ENCODE measurements around the gene RBPJL. TPM values are rescaled to one million over a fixed set of nuclear protein-coding genes. Genes with fewer than 3 reads are reported as not detected.

The RBPJL gene
- polyA plus RNA-seq, 3 donors from 2014 or later, result not detected

DNA sequence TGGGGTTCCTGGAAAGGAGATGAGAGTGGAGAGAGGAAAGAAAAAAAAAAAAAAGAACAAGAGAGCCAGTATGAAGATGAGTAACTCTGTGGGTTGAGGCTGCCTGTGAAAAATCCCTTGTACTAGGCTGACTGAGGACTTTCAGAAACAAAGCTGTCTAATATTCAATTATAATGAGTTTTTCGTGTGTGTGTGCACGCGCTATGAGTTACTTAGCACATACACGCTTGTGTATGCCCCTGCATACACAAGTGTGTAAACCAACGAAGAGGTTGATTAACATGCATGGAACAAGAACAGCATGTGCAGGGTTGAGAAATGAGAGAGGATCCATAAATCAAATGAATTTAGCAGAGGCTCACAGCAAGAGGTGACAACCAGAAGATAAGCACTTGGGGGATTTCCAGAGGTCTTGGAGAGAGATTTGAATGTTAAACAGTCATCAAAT is 4.8 kb upstream of the RBPJL start:
- Mint-ChIP-seq H3K4me1 (no peaks in the 10 kb centered on the region), H3K27ac (no peak overlapping the region), H3K9me3 (no peaks in the 10 kb centered on the region), H3K4me3 (no peak overlapping the region), H3K27me3 (ENCODE audit: low read depth in 3 of 3) (peaks cover 8 to 11% (median 10%) of the 10 kb centered on the region in 3 donors), H3K36me3 (no peaks in the 10 kb centered on the region)
- DNase-seq, result no peak

DNA sequence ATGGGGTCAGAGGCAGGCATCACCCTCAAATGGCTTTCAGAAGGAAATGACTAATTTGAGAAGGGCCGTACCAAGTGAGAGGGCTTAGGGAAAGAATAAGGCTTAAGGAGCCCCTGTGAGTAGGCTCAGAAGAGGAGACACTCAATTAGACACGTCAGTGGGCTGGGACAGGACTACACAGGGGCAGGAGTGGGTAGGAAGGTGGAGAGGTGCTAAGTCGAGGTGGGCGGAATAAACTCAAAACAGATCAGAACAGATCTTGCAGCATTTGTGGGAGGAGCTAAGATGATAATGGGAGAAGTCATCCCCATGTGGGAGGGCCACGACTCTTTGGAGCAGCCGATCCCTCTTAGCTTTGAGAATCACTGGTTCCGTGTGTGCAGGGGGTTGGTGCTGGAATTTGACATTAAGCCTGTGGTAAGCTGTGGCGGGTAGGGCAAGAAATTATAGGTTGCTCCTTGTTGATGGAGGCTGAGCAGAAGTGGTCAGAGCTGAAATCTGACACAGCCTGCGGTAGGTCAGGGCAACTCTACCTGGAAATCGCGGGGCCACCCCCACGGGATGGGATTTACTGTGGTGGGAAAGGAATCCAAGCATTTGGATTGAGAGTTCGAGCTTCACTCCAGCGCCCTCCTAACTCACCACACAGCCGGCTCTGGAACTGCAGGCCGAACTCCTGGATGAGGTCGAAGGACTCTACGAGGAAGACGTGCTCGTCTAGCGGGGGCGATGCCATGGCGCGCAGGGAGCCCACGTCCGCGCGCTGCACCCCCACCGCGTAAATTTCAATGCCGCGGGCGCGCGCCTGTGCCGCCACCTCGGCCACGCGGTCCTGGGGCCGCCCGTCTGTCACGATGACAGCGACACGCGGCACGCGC is 2.8 kb upstream of the RBPJL start:
- H3K4me3 Mint-ChIP-seq, result no peak overlapping the region
- no peaks in the 10 kb centered on the region for H3K4me1 Mint-ChIP-seq
- peaks cover 11 to 14% (median 13%) of the 10 kb centered on the region in 3 donors for H3K27me3 Mint-ChIP-seq (ENCODE audit: low read depth in 3 of 3)
- H3K9me3 Mint-ChIP-seq, result no peaks in the 10 kb centered on the region
- no peaks in the 10 kb centered on the region for H3K36me3 Mint-ChIP-seq
- DNase-seq, result no peak
- H3K27ac Mint-ChIP-seq, result no peak overlapping the region

DNA sequence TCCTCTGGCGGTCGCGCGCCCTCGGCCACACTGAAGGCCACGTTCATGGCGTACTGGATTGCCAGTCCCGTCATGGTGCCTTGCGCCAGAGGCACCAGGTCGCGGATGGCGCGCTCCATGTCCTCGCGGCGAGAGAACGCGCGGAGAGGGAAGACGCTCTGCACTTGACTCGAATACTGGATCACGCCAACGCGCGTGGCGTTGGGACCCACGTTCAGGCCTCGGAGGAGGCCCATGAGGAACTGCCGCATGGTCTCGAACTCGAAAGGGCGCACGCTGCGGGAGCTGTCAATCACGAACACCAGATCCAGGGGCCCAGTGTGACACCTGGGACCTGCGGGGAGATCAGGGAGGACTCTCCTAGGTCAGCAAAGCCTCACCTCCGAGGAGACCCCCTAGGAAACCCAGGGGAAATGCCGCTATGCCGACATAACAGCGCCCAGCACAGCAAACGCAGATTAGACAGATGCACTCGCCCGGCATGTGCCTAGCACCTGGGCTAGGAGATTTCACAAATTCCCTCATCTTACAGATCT is 2.1 kb upstream of the RBPJL start:
- H3K9me3 Mint-ChIP-seq, result no peaks in the 10 kb centered on the region
- no peaks in the 10 kb centered on the region for H3K36me3 Mint-ChIP-seq
- peaks cover 12 to 14% (median 13%) of the 10 kb centered on the region in 3 donors for H3K27me3 Mint-ChIP-seq (ENCODE audit: low read depth in 3 of 3)
- DNase-seq, result no peak
- no peak overlapping the region for H3K4me3 Mint-ChIP-seq
- no peaks in the 10 kb centered on the region for H3K4me1 Mint-ChIP-seq
- H3K27ac Mint-ChIP-seq, result no peak overlapping the region

DNA sequence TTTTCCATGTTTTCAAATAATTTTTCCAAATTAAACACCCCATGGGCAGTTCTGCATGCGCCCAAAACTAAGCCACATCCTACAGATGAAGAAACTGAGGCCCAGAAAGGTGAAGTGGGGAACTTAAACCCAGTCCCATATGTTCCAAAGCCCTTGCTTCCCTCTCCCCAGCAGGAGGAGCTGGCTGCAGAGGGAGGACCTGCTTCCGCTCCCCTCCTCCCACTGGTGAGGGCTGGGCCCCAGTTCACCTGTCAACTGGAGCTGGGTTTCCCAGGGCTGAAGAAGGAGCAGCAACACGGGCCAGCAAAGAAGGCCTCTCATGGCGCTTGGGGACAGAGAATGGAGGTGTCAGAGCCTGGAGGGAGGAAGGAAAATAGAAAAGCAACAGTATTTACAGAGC is 1.4 kb upstream of the RBPJL start:
- no peaks in the 10 kb centered on the region for H3K36me3 Mint-ChIP-seq
- DNase-seq, result no peak
- peaks cover 12 to 17% (median 14%) of the 10 kb centered on the region in 3 donors for H3K27me3 Mint-ChIP-seq (ENCODE audit: low read depth in 3 of 3)
- H3K27ac Mint-ChIP-seq, result no peak overlapping the region
- H3K4me1 Mint-ChIP-seq, result no peaks in the 10 kb centered on the region
- no peaks in the 10 kb centered on the region for H3K9me3 Mint-ChIP-seq
- H3K4me3 Mint-ChIP-seq, result no peak overlapping the region

DNA sequence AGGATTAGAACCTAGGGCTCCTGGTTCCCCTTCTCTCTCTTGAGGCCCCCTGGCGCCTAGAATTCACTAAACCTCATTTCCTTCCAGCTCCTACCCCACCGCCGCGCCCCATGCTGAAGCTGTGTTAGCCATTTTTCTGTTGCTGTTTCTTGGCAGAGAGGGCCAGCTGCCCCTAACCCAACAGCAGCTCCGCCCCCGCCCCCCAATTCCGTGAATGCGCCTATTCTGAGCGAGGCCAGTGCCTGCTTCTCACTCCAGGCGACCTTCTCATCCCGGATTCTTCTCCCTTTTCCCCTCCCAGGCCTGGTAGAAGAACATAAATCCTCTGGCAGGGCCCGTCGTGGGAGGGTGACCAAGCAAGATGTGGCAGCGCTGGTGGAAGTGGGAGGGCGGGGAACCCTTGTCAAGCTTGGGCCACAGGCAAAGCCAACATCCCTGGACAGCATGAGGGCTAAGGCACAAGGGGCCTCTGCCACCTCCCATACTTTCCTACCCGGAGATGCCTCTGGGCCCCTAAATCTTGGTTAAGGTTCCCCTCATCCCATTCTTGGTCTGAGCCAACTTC is 518 bp downstream of the RBPJL start:
- Mint-ChIP-seq H3K27ac (no peak overlapping the region), H3K27me3 (ENCODE audit: low read depth in 3 of 3) (peaks cover 14 to 17% (median 14%) of the 10 kb centered on the region in 3 donors), H3K4me1 (peaks cover 0 to 6% of the 10 kb centered on the region in 2 donors), H3K36me3 (no peaks in the 10 kb centered on the region), H3K9me3 (no peaks in the 10 kb centered on the region), H3K4me3 (no peak overlapping the region)
- no peak for DNase-seq

DNA sequence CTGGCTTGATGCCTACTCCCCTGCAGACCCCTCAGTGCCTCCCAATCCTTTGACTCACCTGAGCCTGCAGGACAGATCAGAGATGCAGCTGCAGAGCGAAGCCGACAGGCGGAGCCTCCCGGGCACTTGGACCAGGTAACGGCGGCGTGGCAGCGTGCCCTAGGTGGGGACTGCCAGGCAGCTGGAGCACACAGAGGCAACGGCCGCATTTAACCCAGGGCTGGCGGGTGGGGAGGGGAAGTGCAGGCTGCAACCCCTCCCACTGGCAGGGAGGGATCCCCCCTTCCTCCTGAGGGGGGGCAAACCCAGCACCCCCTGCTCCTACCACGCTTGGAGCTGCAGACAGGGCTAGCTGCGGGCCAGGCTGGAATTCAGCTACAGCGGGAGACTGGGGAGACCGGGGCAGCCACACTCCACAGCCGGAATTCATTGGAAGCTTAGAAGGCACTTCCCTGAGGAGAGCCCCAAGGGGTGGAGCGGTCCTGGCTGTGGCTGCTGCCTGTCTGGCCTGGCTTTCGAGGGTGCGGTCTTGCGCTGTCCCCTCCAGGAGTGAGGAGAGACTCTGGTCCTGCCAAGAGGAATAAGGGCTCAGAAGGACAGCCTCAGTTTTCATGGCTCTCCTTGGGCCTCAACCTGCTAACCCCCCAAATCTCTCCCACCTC is 1.6 kb downstream of the RBPJL start, which contains the start of gene MATN4:
TSS of gene MATN4 (minus strand) at position 183 of the 662 bp plus-strand sequence. CDS start 2,717 bp downstream, outside the sequence.
- Mint-ChIP-seq H3K9me3 (no peaks in the 10 kb centered on the region), H3K27me3 (ENCODE audit: low read depth in 3 of 3) (peaks cover 13 to 21% (median 14%) of the 10 kb centered on the region in 3 donors)

DNA sequence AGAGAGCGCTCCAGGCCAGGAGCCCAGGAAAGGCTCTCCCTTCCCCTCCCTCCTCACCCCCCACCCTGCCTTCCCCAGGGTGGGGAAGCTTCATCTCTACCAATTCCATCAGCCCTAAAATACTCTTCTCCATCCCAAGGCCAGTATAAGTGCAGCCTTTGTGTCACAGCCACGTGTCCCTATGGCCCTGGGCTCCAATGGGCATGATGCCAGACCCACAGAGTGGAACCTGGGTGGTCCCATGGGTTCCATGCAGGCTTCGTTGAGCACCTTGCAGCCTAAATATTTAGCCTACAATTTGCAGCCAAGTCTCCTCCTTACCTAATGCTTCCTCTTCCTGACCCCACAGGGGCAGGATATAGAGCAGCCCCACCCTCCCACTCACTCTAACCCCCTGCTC is 2.4 kb downstream of the RBPJL start:
- Mint-ChIP-seq H3K27me3 (ENCODE audit: low read depth in 3 of 3) (peaks cover 14 to 21% (median 16%) of the 10 kb centered on the region in 3 donors), H3K4me3 (no peak overlapping the region), H3K27ac (no peak overlapping the region), H3K36me3 (no peaks in the 10 kb centered on the region), H3K4me1 (peaks cover 0 to 6% of the 10 kb centered on the region in 2 donors), H3K9me3 (no peaks in the 10 kb centered on the region)
- DNase-seq, result no peak

More for the DNA sequence above, 1.6 kb downstream of the RBPJL start, which contains the start of gene MATN4:
- no peak within 1 kb of the TSS for H3K27ac Mint-ChIP-seq
- no peak for DNase-seq
- H3K4me1 Mint-ChIP-seq, result peaks cover 0 to 6% of the 10 kb centered on the region in 2 donors
- no peaks in the 10 kb centered on the region for H3K36me3 Mint-ChIP-seq
- H3K4me3 Mint-ChIP-seq, result no peak within 1 kb of the TSS

DNA sequence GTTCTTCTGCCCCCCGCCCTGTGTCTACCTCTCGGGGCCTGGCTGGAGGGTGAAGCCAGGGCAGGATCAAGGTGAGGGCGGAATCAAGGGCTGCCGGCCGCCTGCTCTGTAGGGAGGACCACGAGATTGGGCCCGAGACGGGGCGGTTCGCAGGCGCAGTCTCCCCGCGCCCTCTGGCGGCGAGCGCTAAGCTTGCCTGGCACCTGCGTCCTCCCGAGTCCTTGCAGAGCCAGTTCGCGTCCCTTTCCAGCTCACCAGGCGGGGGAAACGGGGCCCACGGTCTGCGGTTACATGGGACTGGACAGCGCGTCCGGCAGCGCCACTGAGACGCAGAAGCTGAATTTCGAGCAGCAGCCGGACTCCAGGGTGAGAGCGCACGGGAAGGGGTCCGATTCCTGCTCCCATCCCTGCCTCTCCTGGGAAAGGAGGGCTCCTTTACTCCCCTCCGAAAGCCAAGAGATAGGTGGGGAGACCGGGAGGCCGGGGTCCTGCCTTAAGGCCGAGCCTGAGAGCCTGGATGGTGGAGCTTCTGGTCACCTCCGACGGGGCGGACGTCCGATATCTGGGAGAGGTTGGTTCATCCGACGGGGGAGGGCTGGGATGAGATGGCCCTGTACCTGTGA is 5.1 kb downstream of the RBPJL start:
- Mint-ChIP-seq H3K36me3 (no peaks in the 10 kb centered on the region), H3K4me1 (peaks cover 0 to 6% of the 10 kb centered on the region in 2 donors), H3K9me3 (no peaks in the 10 kb centered on the region), H3K4me3 (no peak overlapping the region), H3K27me3 (ENCODE audit: low read depth in 3 of 3) (peaks cover 4 to 17% (median 12%) of the 10 kb centered on the region in 3 donors), H3K27ac (no peak overlapping the region)
- DNase-seq, result peak in 1 of 3 donors; percentile 33

DNA sequence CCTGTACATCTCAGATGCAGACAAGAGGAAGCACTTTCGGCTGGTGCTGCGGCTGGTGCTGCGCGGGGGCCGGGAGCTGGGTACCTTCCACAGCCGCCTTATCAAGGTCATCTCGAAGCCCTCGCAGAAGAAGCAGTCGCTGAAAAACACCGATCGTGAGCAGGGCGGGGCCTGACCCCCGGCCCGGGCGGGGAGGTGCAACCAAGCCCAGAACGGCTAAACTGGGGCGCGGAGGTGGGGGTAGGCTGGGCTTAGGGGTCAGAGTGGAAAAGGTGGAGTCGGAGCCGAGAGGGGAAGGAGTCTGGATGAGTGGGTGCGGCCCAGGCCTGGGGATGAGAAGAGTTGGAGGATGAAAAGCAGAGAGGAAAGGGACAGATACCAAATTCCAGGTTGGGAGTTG is 5.6 kb downstream of the RBPJL start:
- Mint-ChIP-seq H3K4me1 (peaks cover 0 to 6% of the 10 kb centered on the region in 2 donors), H3K27me3 (ENCODE audit: low read depth in 3 of 3) (peaks cover 7 to 17% (median 12%) of the 10 kb centered on the region in 3 donors), H3K36me3 (no peaks in the 10 kb centered on the region), H3K27ac (no peak overlapping the region), H3K9me3 (no peaks in the 10 kb centered on the region), H3K4me3 (no peak overlapping the region)
- no peak for DNase-seq

DNA sequence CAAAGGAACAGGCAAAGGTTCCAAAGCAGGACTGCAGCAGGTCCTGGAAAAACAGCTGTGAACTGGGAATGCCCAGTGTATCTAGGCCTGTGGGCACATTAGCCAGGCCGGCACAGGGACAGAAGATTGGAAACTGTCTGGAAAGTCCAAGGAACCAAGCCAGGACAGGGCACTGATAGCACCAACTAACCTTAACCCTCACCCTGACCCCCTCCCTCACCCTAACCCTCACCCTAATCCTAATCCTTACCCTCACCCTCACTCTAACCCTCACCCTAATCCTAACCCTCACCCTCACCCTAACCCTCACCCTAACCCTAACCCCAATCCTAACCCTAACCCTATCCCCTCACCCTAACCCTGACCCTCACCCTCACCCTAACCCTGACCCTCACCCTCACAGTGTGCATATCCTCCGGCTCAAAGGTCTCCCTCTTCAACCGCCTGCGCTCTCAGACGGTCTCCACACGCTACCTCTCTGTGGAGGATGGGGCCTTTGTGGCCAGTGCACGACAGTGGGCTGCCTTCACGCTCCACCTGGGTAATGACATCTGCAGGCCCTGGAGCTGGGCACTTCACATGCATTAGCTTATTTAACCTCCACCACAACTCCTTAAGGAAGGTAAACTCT is 6.5 kb downstream of the RBPJL start:
- Mint-ChIP-seq H3K27me3 (ENCODE audit: low read depth in 3 of 3) (peaks cover 6 to 17% (median 9%) of the 10 kb centered on the region in 3 donors), H3K36me3 (no peaks in the 10 kb centered on the region), H3K4me1 (peaks cover 0 to 6% of the 10 kb centered on the region in 2 donors), H3K9me3 (no peaks in the 10 kb centered on the region), H3K27ac (no peak overlapping the region), H3K4me3 (no peak overlapping the region)
- no peak for DNase-seq

DNA sequence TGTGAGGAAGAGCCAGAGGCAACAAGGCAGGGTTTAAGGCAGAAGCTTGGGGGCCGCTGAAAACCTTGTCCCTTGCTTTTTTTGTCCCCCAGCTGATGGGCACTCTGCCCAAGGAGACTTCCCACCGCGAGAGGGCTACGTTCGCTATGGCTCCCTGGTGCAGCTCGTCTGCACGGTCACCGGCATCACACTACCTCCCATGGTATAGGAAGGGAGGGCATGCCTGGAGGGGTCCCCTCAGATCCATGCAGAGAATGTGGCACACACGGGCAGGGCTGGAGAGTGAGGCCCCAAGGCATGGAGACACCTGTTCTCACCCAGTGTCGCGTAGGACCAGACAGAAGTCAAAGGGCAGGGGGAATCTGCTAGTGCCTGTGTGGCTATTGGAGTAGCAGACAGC is 7.3 kb downstream of the RBPJL start:
- Mint-ChIP-seq H3K27ac (no peak overlapping the region), H3K4me3 (no peak overlapping the region), H3K9me3 (no peaks in the 10 kb centered on the region), H3K4me1 (peaks cover 0 to 6% of the 10 kb centered on the region in 2 donors), H3K27me3 (ENCODE audit: low read depth in 3 of 3) (peaks cover 6 to 22% (median 9%) of the 10 kb centered on the region in 3 donors), H3K36me3 (no peaks in the 10 kb centered on the region)
- DNase-seq, result no peak

DNA sequence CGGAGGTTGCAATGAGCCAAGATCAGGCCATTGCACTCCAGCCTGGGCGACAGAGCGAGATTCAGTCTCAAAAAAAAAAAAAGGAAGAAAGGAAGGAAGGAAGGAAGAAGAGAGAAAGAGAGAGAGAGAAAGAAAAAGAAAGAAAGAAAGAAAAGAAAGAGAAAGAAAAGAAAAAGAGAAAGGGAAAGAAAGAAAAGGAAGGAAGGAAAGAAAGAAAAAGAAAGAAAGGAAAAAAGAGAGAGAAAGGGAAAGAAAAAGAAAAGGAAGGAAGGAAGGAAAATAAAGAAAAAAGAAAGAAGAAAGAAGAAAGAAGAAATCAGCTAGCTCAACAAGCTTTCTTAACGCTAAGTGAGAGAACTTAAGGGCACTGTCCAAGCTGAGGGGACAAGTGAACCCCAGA is 9.0 kb downstream of the RBPJL start:
- Mint-ChIP-seq H3K27ac (no peak overlapping the region), H3K4me1 (peaks cover under 1 to 13% of the 10 kb centered on the region in 2 donors), H3K4me3 (no peak overlapping the region), H3K9me3 (no peaks in the 10 kb centered on the region), H3K36me3 (no peaks in the 10 kb centered on the region), H3K27me3 (ENCODE audit: low read depth in 3 of 3) (peaks cover 3 to 15% (median 7%) of the 10 kb centered on the region in 3 donors)
- no peak for DNase-seq
